ENCODE results near the gene ZMYM4.
"Not testable (repeated sequence)": the region's sequence is repeated elsewhere in the genome, so short reads cannot be mapped to it uniquely, and the experiment has no call there.

The ZMYM4 gene

DNA sequence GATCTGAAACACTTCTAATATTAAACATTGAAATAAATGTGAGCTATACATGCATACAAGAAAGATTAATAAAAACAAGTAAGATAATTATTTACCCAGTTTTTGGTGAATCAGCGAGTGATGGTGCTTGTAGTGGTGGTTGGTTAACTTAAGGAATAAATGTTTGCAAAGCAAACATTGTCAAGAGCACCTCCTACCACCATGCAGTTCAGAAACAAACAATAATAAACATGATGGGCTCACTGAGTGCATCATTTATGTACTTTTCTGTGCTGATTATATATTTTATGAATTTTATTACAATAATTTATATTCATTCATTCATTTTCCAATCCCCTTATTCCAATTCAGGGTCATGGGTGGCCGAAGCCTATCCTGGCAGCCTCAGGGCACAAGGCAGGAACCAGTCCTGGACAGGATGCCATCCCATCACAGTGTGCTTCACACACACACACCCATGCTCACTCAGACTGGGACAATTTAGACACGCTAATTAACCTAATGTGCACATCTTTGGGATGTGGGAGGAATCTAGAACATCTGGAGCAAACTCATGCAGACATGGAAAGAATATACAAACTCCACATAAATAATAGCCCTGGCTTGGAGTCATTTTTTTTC, 57.8 kb downstream of the ZMYM4 start:
- no peak for DNase-seq (ENCODE audit: low read depth)

DNA sequence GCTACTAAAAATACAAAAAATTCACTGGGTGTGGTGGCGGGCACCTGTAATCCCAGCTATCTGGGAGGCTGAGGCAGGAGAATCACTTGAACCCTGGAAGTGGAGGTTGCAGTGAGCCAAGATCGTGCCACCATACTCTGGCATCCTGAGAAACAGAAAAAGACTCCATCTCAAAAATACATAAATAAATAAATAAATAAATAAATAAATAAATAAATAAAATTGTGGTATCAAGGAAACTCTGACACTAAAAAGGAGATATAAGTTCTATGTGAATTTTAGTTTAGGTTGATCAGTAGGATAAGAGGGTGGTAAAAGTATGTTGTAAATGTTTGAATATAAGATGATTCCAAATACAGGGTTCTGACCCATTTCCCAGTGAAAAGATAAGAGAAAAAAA, 63.1 kb downstream of the ZMYM4 start:
- DNase-seq (ENCODE audit: low read depth) = not testable (repeated sequence)

DNA sequence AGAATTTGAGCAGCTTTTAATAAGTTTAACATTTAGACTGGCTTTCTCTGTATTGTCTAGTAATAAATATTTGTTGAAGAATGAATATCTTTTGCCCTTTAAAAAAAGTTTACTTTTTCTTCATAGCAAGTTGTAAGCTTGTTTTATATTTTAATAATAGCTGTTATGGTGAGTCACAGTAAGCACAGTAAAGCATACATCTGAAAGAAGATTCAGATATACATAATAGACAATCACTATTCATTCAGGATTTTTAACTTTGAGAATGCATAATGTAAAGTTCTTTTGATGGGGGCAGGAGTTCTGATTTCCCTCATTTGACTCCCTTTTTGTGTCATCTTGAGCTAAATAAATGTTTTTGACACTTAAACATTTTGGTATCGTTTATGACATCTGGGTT, 66.0 kb downstream of the ZMYM4 start:
- no peak for DNase-seq (ENCODE audit: low read depth)

DNA sequence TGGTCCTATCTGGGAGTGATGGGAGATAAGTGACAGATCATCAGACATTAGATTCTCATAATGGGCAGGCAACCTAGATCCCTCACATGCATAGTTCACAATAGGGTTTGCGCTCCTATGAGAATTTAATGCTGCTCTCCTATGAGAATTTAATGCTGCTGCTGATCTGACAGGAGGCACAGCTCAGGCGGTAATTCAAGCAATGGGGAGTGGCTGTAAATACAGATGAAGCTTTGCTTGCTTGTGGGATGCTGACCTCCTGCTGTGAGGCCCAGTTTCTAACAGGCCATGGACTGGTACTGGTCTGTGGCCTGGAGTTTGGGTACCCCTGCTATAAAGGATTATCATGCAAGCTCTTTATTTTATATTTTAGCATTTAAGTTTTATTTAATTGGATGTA, 72.0 kb downstream of the ZMYM4 start:
- no peak for DNase-seq (ENCODE audit: low read depth)

DNA sequence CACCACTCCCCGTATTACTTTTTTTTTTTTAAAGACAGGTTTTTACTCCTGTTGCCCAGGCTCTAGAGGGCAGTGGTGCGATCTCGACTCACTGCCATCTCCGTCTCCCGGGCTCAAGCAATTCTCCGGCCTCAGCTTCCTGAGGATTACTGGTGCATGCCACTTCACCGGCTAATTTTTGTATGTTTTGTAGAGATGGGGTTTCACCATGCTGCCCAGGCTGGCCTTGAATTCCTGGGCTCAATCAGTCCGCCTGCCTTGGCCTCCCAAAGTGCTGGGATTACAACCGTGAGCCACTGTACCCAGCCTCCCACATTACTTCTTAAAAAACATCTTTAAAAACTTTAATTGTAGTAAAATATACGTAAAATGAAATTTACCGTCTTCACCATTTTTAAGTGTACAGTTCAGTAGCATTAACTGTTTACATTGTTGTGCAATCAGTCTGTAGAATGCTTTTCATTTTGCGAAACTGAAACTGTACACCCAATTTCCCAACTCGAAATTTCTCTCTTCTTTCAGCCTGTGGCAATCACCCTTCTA, 77.0 kb downstream of the ZMYM4 start:
- no peak for DNase-seq (ENCODE audit: low read depth)

DNA sequence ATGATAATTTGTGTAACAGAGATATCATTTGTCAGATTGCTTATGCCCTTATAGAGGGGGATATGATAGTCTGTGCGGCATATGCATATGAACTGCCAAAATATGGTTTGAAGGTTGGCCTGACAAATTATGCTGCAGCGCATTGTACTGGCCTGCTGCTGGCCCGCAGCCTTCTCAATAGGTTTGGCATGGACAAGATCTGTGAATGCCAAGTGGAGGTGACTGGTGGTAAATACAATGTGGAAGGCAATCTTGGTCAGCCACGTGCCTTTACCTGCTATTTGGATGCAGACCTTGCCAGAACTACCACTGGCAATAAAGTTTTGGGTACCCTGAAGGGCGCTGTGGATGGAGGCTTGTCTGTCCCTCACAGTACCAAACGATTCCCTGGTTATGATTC, 82.4 kb downstream of the ZMYM4 start:
- no peak for DNase-seq (ENCODE audit: low read depth)

DNA sequence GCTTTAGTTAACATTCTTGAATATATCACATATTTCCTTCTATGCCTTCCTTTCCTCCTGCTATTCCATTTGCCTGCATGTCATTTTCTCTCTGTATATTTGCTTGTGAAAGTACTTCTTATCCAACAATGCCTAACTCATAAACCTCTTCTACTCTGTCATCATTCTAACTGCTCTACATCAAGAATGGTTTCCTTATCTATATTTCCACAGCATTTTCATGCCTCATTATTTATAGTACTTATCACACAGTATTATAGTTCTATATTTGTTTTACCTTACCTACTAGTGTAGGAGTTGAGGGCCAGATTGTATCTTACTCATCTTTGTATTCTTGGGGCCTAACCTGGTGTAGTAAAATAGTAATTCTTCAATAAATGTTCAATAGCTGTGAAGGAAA, 91.5 kb downstream of the ZMYM4 start:
- no peak for DNase-seq (ENCODE audit: low read depth)

DNA sequence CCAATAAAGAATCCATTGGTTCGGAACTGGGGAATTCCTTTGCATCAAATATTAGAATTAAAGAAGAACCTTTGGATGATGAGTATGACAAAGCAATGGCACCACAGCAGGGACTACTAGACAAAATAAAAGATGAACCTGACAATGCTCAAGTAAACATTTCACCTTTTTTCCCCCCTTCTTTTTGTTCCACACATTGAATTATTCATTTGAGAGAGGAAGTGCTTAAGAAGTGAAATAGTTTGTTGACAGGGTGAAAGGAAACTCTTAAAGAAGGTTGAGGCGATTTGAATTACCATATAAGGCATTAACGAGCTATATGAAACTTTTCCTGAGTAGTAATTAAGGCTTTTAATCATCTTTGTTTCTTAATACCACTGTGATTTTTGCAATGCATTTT, 93.1 kb downstream of the ZMYM4 start:
- DNase-seq (ENCODE audit: low read depth) = no peak

DNA sequence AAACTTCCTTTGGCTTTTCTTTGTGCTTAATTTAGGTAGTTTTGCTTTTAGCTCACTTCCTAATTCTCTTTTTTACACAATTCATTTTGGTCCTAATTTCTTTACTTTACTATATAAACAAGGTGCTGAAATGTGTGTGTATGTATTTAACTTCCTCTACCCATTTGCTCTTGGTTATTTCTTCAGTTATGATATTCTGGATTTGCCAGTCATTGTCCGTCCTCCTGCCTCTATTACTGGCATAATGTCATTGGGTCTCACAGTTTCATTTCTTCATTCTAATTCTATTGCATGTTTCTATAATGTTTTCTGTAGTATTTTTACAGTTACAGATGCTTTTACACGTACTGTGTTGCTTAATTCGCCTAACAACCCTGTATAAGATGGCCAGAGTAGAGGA, 96.2 kb downstream of the ZMYM4 start:
- DNase-seq (ENCODE audit: low read depth) = no peak

DNA sequence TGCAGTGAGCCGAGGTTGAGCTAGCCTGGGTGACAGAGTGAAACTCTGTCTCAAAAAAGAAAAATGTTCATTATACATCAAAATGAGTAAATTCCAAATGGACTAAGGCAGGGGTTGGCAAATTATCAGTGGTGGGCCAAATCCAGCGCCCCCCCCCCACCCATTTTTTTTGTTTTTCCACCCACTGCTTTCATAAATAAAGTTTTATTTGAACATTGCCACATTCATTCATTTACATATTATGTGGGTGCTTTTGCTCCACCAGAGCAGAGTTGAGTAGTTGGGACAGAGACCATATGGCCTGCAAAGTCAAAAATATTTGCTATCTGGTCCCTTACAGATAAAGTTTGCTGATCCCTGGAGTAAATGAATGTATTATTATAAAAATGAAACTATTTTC, 99.4 kb downstream of the ZMYM4 start:
- DNase-seq (ENCODE audit: low read depth) = no peak

DNA sequence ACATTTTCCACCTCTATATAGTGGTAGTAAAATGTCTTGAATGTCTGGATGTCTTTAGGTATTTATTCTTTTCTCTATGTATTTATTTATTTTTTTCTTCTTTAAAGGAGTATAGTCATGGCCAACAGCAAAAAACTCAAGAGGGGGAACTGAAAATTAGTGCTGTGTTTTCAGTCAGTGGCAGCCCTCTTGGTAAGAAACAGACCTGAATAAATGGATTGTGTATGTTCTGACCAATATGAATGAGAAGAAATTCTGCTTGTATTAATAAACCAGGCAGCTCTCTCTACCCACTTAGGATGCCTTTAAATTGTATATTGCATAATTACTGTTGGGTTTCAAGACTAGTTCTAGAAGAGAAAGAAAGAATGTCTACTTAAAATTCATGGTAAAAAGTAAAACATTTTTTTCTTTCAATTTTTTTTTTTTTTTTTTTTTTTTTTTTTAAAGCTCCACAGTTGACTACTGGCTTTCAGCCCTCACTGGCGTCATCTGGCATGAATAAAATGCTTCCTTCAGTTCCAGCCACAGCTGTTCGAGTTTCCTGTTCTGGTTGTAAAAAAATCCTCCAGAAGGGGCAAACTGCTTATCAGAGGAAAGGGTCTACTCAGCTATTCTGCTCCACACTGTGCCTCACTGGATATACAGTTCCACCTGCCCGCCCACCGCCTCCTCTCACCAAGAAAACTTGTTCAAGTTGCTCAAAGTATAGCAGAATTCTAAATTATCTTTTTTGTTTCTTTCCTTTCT, 101.6 kb downstream of the ZMYM4 start:
- no peak for DNase-seq (ENCODE audit: low read depth)

DNA sequence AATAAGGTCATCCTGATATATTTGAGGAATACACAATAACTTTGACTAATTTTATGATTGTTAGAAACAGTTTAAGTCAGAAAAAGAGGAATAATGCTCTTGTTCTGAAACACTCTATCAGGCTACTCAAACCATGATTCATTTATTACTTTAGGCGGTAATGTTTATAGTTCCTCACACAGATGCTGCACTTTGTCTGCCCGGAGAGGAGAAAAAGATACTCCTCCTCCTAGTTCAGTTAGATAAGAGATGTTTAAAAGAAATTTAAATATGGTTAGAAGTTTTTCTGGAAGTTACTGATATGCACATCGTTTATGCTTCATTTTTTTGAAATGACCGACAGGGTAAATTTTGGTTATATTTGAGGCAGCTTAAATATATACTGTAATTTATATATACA, 103.0 kb downstream of the ZMYM4 start:
- no peak for DNase-seq (ENCODE audit: low read depth)

DNA sequence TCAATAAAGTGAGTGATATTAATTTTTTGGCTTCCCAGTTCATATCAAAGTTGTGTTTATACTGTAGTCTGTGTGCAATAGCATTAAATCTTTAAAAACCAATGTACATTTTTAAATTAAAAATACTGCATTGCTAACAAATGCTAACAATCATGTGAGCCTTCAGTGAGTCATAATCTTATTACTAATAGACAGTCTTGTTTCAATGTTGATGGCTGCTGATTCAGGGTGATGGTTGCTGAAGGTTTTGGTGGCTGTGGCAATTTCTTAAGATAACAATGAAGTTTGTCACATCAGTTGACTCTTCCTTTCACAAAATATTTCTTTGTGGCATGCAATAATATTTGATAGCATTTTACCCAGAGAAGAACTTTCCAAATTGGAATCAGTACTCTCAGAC, 109.0 kb downstream of the ZMYM4 start:
- DNase-seq (ENCODE audit: low read depth) = peak; percentile 11

DNA sequence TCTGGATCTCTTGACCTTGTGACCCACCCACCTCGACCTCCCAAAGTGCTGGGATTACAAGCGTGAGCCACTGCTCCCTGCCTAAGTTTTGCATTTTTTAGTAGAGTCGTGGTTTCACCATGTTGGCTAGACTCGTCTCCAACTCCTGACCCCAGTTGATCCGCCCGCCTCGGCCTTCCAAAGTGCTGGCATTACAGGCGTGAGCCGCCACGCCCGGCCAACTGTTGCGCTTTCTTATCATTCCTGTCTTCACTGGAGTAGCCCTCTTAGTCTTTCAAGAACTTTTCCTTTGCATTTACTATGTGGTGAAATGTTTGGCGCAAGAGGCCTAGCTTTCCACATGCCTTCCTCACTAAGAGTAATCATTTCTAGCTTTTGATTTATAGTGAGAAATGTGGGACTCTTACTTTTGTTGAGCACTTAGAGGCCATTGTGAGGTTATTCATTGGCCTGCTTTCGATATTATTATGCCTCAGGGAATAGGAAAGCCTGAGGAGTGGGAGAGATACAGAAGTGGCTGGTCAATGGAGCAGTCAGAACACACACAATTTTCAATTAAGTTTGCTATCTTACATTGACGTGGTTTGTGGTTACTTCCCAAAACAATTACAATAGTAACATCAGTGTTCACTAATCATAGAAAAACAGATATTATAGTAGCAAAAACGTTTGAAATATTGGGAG, 111.0 kb downstream of the ZMYM4 start:
- no peak for DNase-seq (ENCODE audit: low read depth)

DNA sequence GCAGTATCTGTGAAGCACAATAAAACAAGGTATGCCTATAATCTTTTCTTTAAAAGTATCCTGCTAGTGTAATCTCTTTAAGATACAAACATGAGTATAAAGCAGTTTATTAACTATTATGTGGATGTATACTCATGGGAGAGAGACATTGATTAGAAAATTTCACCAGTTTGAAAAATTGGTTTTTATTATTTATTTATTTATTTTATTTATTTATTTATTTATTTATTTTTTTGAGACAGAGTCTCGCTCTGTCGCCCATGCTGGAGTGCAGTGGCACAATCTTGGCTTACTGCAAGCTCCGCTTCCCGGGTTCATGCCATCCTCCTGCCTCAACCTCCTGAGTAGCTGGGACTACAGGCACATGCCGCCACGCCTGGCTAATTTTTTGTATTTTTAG, 111.6 kb downstream of the ZMYM4 start:
- not testable (repeated sequence) for DNase-seq (ENCODE audit: low read depth)

DNA sequence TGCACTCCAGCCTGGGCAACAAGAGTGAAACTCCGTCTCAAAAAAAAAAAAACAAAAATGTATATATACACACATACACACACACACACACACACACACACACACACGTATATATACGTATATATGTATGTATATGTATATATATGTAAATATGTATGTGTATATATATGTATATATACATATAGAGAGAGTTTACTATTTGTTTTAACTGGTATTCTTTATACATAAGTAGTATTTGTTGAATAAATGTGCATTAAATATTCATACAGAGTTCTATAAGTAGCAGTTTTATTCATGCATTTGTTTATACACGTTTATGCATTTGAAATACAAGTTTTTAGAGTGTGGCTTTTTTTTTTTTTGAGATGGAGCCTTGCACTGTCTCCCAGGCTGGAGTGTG, 113.6 kb downstream of the ZMYM4 start:
- no peak for DNase-seq (ENCODE audit: low read depth)

DNA sequence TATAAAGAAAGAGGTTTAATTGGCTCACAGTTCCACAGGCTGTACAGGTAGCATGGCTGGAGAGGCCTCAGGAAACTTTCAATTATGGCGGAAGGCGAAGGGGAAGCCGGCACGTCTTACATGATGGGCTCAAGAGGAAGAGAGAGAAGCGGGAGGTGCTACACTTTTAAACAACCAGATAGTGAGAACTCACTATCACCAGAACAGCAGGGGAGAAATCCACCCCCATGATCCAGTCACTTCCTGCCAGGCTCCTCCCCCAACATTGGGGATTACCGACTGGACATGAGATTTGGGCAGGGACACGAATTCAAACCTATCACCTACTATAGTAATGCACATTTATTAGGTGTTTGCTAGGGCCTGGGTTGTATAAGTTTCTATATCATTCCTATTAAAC, 117.8 kb downstream of the ZMYM4 start:
- DNase-seq (ENCODE audit: low read depth) = no peak

DNA sequence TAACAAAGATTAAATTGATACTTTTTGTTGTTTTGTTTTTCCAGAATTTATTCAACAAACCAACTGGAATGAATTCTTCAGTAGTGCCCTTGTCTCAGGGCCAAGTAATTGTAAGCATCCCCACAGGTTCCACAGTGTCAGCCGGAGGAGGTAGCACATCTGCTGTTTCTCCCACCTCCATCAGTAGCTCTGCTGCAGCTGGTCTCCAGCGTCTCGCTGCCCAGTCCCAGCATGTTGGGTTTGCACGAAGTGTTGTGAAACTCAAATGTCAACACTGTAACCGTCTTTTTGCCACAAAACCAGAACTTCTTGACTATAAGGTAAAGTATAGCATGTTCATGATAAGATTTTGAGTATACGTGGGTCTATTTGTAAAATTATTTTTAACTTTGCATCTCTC, 118.5 kb downstream of the ZMYM4 start:
- DNase-seq (ENCODE audit: low read depth) = no peak

DNA sequence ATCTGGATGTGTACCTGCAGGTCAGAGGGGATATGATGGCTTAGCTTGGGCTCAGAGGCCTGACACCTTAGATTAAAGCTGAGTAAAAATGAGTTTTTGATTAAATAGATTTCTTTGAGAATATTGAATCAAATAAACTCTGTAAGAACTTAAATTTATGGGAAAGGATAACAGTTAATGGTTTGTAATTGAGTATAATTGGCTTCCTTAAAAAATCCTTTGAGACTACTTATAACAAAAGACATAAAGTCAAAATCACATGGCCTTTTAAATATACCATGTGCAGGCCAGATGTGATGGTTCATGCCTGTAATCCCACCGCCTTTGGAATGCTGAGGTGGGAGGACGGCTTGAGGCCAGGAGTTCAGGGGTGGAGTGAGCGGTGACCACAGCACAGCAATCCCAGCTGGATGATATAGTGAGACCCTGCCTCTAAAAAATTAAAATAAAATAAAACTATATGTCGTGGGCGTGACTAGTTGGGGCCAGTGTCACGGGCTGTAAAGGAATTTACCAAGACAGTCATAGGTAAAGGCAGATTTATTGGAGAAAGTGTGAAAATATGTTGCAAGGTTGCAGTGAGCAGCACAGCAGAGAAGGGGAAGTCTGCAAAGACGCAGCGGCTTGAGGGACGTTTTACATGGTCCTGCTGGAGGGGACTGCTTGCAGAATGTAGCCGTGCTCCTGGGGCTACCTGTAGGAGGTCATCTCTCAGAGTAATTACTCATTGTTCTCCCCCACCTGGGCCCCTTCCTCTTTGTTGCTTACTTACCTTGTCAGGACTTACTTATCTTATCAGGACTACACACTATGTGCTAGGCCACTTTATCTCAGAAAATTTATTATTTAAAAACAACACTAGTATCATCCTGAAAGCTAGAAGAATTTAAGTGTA, 122.3 kb downstream of the ZMYM4 start:
- no peak for DNase-seq (ENCODE audit: low read depth)

DNA sequence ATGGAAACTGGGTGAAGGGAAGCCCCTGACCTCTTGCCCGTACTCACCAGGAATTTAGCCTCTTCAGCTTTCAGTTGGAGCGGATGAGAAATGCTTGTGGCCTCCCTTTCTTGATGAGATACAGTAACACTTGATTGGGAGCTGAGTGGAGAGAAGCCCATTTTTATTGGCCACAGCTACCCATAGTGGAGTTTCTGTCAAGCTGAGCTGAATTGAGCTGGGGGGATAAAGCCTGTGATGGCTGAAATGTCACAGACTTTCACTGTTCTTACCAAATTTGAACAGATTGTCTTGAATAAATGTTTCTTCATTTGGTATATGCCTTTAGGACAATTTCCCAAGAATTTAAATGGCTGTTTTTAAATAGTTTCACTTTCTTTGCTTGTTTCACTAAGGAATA, 125.9 kb downstream of the ZMYM4 start:
- no peak for DNase-seq (ENCODE audit: low read depth)

DNA sequence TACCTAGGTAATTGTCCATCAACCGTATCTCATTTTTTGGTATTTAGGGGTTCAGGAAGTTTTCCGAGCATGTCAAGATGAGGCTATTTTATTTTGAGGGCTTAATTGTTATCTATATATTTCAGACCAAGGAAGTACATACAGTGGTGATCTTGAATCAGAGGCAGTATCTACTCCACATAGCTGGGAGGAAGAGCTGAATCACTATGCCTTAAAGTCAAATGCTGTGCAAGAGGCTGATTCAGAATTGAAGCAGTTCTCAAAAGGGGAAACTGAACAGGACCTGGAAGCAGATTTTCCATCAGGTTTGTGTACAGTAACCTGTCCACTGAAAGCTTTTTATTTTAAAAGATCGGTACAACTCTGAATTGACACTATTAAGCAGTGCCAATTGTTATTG, 130.2 kb downstream of the ZMYM4 start:
- no peak for DNase-seq (ENCODE audit: low read depth)

DNA sequence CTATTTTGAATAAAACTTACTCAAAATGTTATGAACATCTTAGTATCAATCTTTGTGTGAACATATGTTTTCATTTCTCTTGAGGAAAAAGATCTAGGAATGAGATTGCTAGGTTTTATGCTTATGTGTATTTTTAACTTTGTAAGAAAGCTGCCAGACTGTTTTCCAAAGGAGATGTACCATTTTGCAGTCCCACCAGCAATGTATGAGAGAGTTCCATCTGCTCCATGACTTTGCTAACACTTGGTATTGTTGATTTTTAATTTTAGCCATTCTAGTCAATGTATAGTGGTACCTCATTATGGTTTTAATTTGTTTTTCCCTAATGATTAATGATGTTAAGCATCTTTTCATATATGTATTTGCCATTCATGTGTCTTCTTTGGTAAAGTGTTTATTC, 132.5 kb downstream of the ZMYM4 start:
- no peak for DNase-seq (ENCODE audit: low read depth)
